Forelimb muscle (tissue), 1 donor: ENCODE results near the gene MELK. TPM values are rescaled to one million over a fixed set of nuclear protein-coding genes. Genes with fewer than 3 reads are reported as not detected.
"Not testable (repeated sequence)": the region's sequence is repeated elsewhere in the genome, so short reads cannot be mapped to it uniquely, and the experiment has no call there.

ENCODE experiments used
- DNase-seq: peaks from one replicate; pipeline ENCODE4 v3.0.0-alpha.2; 2013; ENCODE audit warnings: low read depth
- polyA plus RNA-seq: library from polyadenylated mRNA; unstranded; fragments of 120-200 nt; gene quantifications from one replicate; pipeline ENCODE4 v1.2.1, GENCODE V29; 2013; ENCODE audit not compliant: insufficient read length

MELK gene
- polyA plus RNA-seq, result 7.2 TPM

- DNase-seq, result no peak
Measured at GRCh38 chr9:36572515-36573418, at the start of gene MELK. TSS of gene MELK (plus strand) at chr9:36572895. CDS start at chr9:36581682, 8,787 bp downstream.

GRCh38 chr9:36530224-36530623 lies 42.5 kb upstream of the MELK start:
- no peak for DNase-seq

- no peak for DNase-seq
Measured at GRCh38 chr9:36532353-36532752, 40.3 kb upstream of the MELK start.

GRCh38 chr9:36533726-36534125 lies 39.0 kb upstream of the MELK start:
- not testable (repeated sequence) for DNase-seq

GRCh38 chr9:36535107-36535506 lies 37.6 kb upstream of the MELK start:
- DNase-seq, result no peak

- no peak for DNase-seq
Measured at GRCh38 chr9:36537861-36538260, 34.8 kb upstream of the MELK start.

- DNase-seq, result no peak
Measured at GRCh38 chr9:36542355-36542754, 30.3 kb upstream of the MELK start.

- no peak for DNase-seq
Measured at GRCh38 chr9:36543916-36544315, 28.8 kb upstream of the MELK start.

- no peak for DNase-seq
Measured at GRCh38 chr9:36547598-36547997, 25.1 kb upstream of the MELK start.

- DNase-seq, result no peak
Measured at GRCh38 chr9:36548454-36548853, 24.2 kb upstream of the MELK start.

GRCh38 chr9:36550135-36550534 lies 22.6 kb upstream of the MELK start:
- DNase-seq, result no peak

GRCh38 chr9:36550631-36551098 lies 22.0 kb upstream of the MELK start:
- not testable (repeated sequence) for DNase-seq

- no peak for DNase-seq
Measured at GRCh38 chr9:36551129-36551528, 21.6 kb upstream of the MELK start.

GRCh38 chr9:36551910-36552309 lies 20.8 kb upstream of the MELK start:
- no peak for DNase-seq

GRCh38 chr9:36559036-36559695 lies 13.5 kb upstream of the MELK start:
- DNase-seq, result no peak

- DNase-seq, result no peak
Measured at GRCh38 chr9:36560771-36561170, 11.9 kb upstream of the MELK start.

- DNase-seq, result not testable (repeated sequence)
Measured at GRCh38 chr9:36562801-36563200, 9.9 kb upstream of the MELK start.

GRCh38 chr9:36566813-36567221 lies 5.9 kb upstream of the MELK start:
- no peak for DNase-seq

GRCh38 chr9:36568681-36569080 lies 4.0 kb upstream of the MELK start:
- not testable (repeated sequence) for DNase-seq

- DNase-seq, result no peak
Measured at GRCh38 chr9:36571333-36571732, 1.4 kb upstream of the MELK start.

- not testable (repeated sequence) for DNase-seq
Measured at GRCh38 chr9:36574045-36574444, 1.4 kb downstream of the MELK start.

GRCh38 chr9:36575411-36575882 lies 2.8 kb downstream of the MELK start:
- no peak for DNase-seq

- DNase-seq, result no peak
Measured at GRCh38 chr9:36576866-36577265, 4.2 kb downstream of the MELK start.
